H9 (cell line): Measurements from ENCODE around the gene DHX36. TPM values are rescaled to one million over a fixed set of nuclear protein-coding genes. Genes with fewer than 3 reads are reported as not detected.

Experiments used
- DNase-seq: peaks from one replicate; pipeline ENCODE4 v3.0.0-alpha.2; 2017
- H2AFZ ChIP-seq: one replicate; pipeline ENCODE4 v1.6.1; 2013; ENCODE audit warnings: mild to moderate bottlenecking, low read length, control low read depth, moderate library complexity
- H2AK5ac ChIP-seq: 2 replicates; pipeline ENCODE4 v1.6.1; 2013; ENCODE audit warnings: low read length, control low read depth, mixed read lengths; ENCODE audit not compliant: insufficient read length
- H2BK120ac ChIP-seq: one replicate; pipeline ENCODE4 v1.6.1; 2013; ENCODE audit warnings: low read depth, mild to moderate bottlenecking, low read length, control low read depth, inconsistent platforms; ENCODE audit not compliant: poor library complexity, severe bottlenecking
- H2BK12ac ChIP-seq: 2 replicates; pipeline ENCODE4 v1.6.1; 2013; ENCODE audit warnings: low read length, control low read depth, mixed read lengths, low read depth; ENCODE audit not compliant: insufficient read length
- H2BK15ac ChIP-seq: 2 replicates; pipeline ENCODE4 v1.6.1; 2013; ENCODE audit warnings: low read depth, low read length, control low read depth
- H2BK20ac ChIP-seq: one replicate; pipeline ENCODE4 v1.6.1; 2013; ENCODE audit warnings: low read depth, mild to moderate bottlenecking, low read length, control low read depth, inconsistent platforms; ENCODE audit not compliant: poor library complexity, severe bottlenecking
- H2BK5ac ChIP-seq: 2 replicates; pipeline ENCODE4 v1.6.1; 2013; ENCODE audit warnings: low read length, control low read depth, mixed read lengths; ENCODE audit not compliant: insufficient read length
- H3K14ac ChIP-seq: 2 replicates; pipeline ENCODE4 v1.6.1; 2013; ENCODE audit warnings: low read length, control low read depth; ENCODE audit not compliant: insufficient read depth
- H3K18ac ChIP-seq: 2 replicates; pipeline ENCODE4 v1.6.1; 2013; ENCODE audit warnings: low read depth, mild to moderate bottlenecking, mixed read lengths, low read length, control low read depth; ENCODE audit not compliant: insufficient read length
- H3K23ac ChIP-seq: 2 replicates; pipeline ENCODE4 v1.6.1; 2013; ENCODE audit warnings: low read length, control low read depth, mixed read lengths, low read depth; ENCODE audit not compliant: insufficient read length
- H3K23me2 ChIP-seq: 2 replicates; pipeline ENCODE4 v1.6.1; 2013; ENCODE audit warnings: low read depth, mild to moderate bottlenecking, mixed read lengths, low read length, control low read depth; ENCODE audit not compliant: insufficient read length, poor library complexity, severe bottlenecking
- H3K27ac ChIP-seq: 2 replicates; pipeline ENCODE4 v1.5.1; 2013; ENCODE audit warnings: low read length, control low read depth, mixed read lengths, low read depth; ENCODE audit not compliant: insufficient read length
- H3K27me3 ChIP-seq: 2 replicates; pipeline ENCODE4 v1.6.1; 2013; ENCODE audit warnings: low read length, control low read depth, inconsistent platforms; ENCODE audit not compliant: insufficient read depth
- H3K4ac ChIP-seq: 2 replicates; pipeline ENCODE4 v1.6.1; 2013; ENCODE audit warnings: low read depth, mild to moderate bottlenecking, control low read depth, inconsistent platforms, low read length, moderate library complexity
- H3K4me1 ChIP-seq: 2 replicates; pipeline ENCODE4 v1.6.1; 2013; ENCODE audit warnings: low read length, control low read depth, inconsistent platforms; ENCODE audit not compliant: insufficient read depth
- H3K4me2 ChIP-seq: 2 replicates; pipeline ENCODE4 v1.6.1; 2013; ENCODE audit warnings: low read length, control low read depth, mixed read lengths; ENCODE audit not compliant: insufficient read length, insufficient read depth
- H3K56ac ChIP-seq: 2 replicates; pipeline ENCODE4 v1.6.1; 2013; ENCODE audit warnings: low read depth, mild to moderate bottlenecking, mixed read lengths, low read length, control low read depth; ENCODE audit not compliant: insufficient read length
- H3K79me1 ChIP-seq: 2 replicates; pipeline ENCODE4 v1.6.1; 2013; ENCODE audit warnings: low read depth, mild to moderate bottlenecking, moderate library complexity, low read length, control low read depth, inconsistent platforms; ENCODE audit not compliant: insufficient read depth, poor library complexity, severe bottlenecking
- H3K79me2 ChIP-seq: 2 replicates; pipeline ENCODE4 v1.6.1; 2013; ENCODE audit warnings: low read length, control low read depth, inconsistent platforms; ENCODE audit not compliant: insufficient read depth
- H3K9ac ChIP-seq: 2 replicates; pipeline ENCODE4 v1.6.1; 2013; ENCODE audit warnings: low read length, control low read depth, mixed read lengths; ENCODE audit not compliant: insufficient read length; ENCODE audit errors: extremely low read depth
- H3K9me3 ChIP-seq: one replicate; pipeline ENCODE4 v1.6.1; 2013; ENCODE audit warnings: low read depth, low read length, inconsistent platforms; ENCODE audit not compliant: control insufficient read depth
- H3T11ph ChIP-seq: one replicate; pipeline ENCODE4 v1.6.1; 2013; ENCODE audit warnings: mild to moderate bottlenecking, low read length, control low read depth, inconsistent platforms
- H4K20me1 ChIP-seq: one replicate; pipeline ENCODE4 v1.6.1; 2013; ENCODE audit not compliant: control insufficient read depth, insufficient read length, insufficient read depth
- H4K5ac ChIP-seq: 2 replicates; pipeline ENCODE4 v1.6.1; 2013; ENCODE audit warnings: low read depth, mild to moderate bottlenecking, mixed read lengths, low read length, control low read depth; ENCODE audit not compliant: insufficient read length
- H4K8ac ChIP-seq: replicated peaks from 2 replicates; pipeline ENCODE4 v1.6.1; 2013; ENCODE audit warnings: low read length, control low read depth, mixed read lengths, low read depth; ENCODE audit not compliant: insufficient read length
- H4K91ac ChIP-seq: 2 replicates; pipeline ENCODE4 v1.6.1; 2013; ENCODE audit warnings: low read depth, mild to moderate bottlenecking, moderate library complexity, mixed read lengths, low read length, control low read depth; ENCODE audit not compliant: insufficient read length
- H3K27ac Mint-ChIP-seq, 3 experiments: 2 replicates in 2 of 3; 3 replicates in 1 of 3; pipeline ENCODE4 v1.8.0; 2020 to 2021; ENCODE audit warnings: mixed read lengths in 3 of 3, mild to moderate bottlenecking in 1 of 3, moderate library complexity in 1 of 3
- H3K27me3 Mint-ChIP-seq: 2 replicates; pipeline ENCODE4 v1.8.0; 2021; ENCODE audit warnings: low read depth, mild to moderate bottlenecking, moderate library complexity, mixed read lengths
- H3K36me3 Mint-ChIP-seq, 3 experiments: 2 replicates in 2 of 3; 3 replicates in 1 of 3; pipeline ENCODE4 v1.8.0; 2020 to 2021; ENCODE audit warnings: low read depth in 3 of 3, mixed read lengths in 3 of 3; ENCODE audit not compliant: insufficient read depth in 1 of 3
- H3K4me1 Mint-ChIP-seq, 2 experiments: 2 replicates each; pipeline ENCODE4 v1.8.0; 2020; ENCODE audit warnings: mixed read lengths in 2 of 2
- H3K4me3 Mint-ChIP-seq, 2 experiments: 2 replicates in 1 of 2; 3 replicates in 1 of 2; pipeline ENCODE4 v1.8.0; 2020 to 2021; ENCODE audit warnings: mild to moderate bottlenecking in 2 of 2, mixed read lengths in 2 of 2, moderate library complexity in 1 of 2
- H3K9me3 Mint-ChIP-seq, 2 experiments: 2 replicates in 1 of 2; 3 replicates in 1 of 2; pipeline ENCODE4 v1.8.0; 2020; ENCODE audit warnings: mild to moderate bottlenecking in 2 of 2, mixed read lengths in 2 of 2, moderate library complexity in 1 of 2
- CTCF ChIP-seq: fragments of 200-600 bp; sonication (generic); conservative IDR thresholded peaks from 3 replicates; pipeline ENCODE4 v1.8.0; 2021; ENCODE audit warnings: antibody characterized with exemption, mild to moderate bottlenecking
- WGBS: extraction: QIAGEN DNeasy Blood & Tissue Kit; methylation state at CpG from one replicate; pipeline ENCODE4 v1.1.7; 2013; ENCODE audit warnings: missing lambda C conversion rate, low lambda C conversion rate, mixed read lengths; ENCODE audit not compliant: insufficient read length; ENCODE audit errors: extremely low coverage; 5-methylcytosine and 5-hydroxymethylcytosine counted together
- total RNA-seq: library from RNA; stranded (reverse); gene quantifications from 2 replicates; pipeline ENCODE4 v1.2.1, GENCODE V29; 2021

The DHX36 gene
- total RNA-seq, 1 experiment from 2014 or later: 103 TPM

- H3K9me3 Mint-ChIP-seq: no peaks in the 10 kb centered on the region
- H3K27me3 ChIP-seq: no peaks in the 10 kb centered on the region
- no peaks in the 10 kb centered on the region for H3K4me1 ChIP-seq
- H2BK20ac ChIP-seq: no peak overlapping the region
- H3K9ac ChIP-seq: no peak overlapping the region
- H3K79me1 ChIP-seq: no peaks in the 10 kb centered on the region
- H3T11ph ChIP-seq: no peak overlapping the region
- no peak overlapping the region for H2AK5ac ChIP-seq
- no peak overlapping the region for H3K27ac ChIP-seq
- DNase-seq: no peak
- H4K5ac ChIP-seq: no peak overlapping the region
- no peaks in the 10 kb centered on the region for H3K9me3 ChIP-seq
- no peak overlapping the region for H3K56ac ChIP-seq
- H3K27ac Mint-ChIP-seq: 0 out of 7 replicates have a peak overlapping the region, but pooled peaks of 1 of the 3 experiments have one; percentile 3
- no peak overlapping the region for H3K4me3 Mint-ChIP-seq
- H3K79me2 ChIP-seq: no peaks in the 10 kb centered on the region
- no peak overlapping the region for H2BK5ac ChIP-seq
- H3K27me3 Mint-ChIP-seq: no peaks in the 10 kb centered on the region
- no peak overlapping the region for H4K91ac ChIP-seq
- no peak overlapping the region for H3K23ac ChIP-seq
- no peak for TF ChIP-seq CTCF
- H3K4ac ChIP-seq: no peak overlapping the region
- peaks cover 26 to 28% of the 10 kb centered on the region in 2 experiments for H3K4me1 Mint-ChIP-seq
- H3K4me2 ChIP-seq: no peak overlapping the region
- no CpG with 5 or more reads among the region's 3 CpGs for WGBS
- no peak overlapping the region for H4K8ac ChIP-seq
- no peak overlapping the region for H2BK15ac ChIP-seq
- H2AFZ ChIP-seq: no peak overlapping the region
- H4K20me1 ChIP-seq: no peaks in the 10 kb centered on the region
- no peaks in the 10 kb centered on the region for H3K23me2 ChIP-seq
- H2BK120ac ChIP-seq: no peak overlapping the region
- H3K36me3 Mint-ChIP-seq: peaks cover 18 to 40% (median 25%) of the 10 kb centered on the region in 3 experiments
- no peak overlapping the region for H3K14ac ChIP-seq
- no peak overlapping the region for H3K18ac ChIP-seq
- no peak overlapping the region for H2BK12ac ChIP-seq
These were observed 72.7 kb downstream of the DHX36 start for GRCh38 chr3:154251610-154252009.
